Tibial artery (tissue), 4 donors: ENCODE data around the gene PCNX1.

Experiments used
- DNase-seq, 2 donors: peaks; one replicate each; pipeline ENCODE4 v3.0.0-alpha.2; 2019
- H3K27ac ChIP-seq, 2 donors: fragments of 200-600 bp; sonication (generic) in 1 of 2; 1 replicate in 1 of 2; 2 replicates in 1 of 2; pipeline ENCODE4 v1.5.1; 2018 to 2019; ENCODE audit warnings: mild to moderate bottlenecking in 1 of 2
- H3K27me3 ChIP-seq, 2 donors: fragments of 200-600 bp; sonication (generic) in 1 of 2; one replicate each; pipeline versions ENCODE4 v1.5.1 to v1.6.0; 2016 to 2019
- H3K36me3 ChIP-seq, 3 donors: fragments of 200-600 bp; sonication (generic) in 2 of 3; one replicate each; pipeline ENCODE4 v1.5.1; 2016 to 2019; ENCODE audit warnings: mild to moderate bottlenecking in 2 of 3
- H3K4me1 ChIP-seq, 4 donors: fragments of 200-600 bp; sonication (generic) in 2 of 4; 1 replicate in 3 of 4; 2 replicates in 1 of 4; pipeline ENCODE4 v1.5.1; 2016 to 2019
- H3K4me3 ChIP-seq, 2 donors: fragments of 200-600 bp; sonication (generic) in 1 of 2; 1 replicate in 1 of 2; 2 replicates in 1 of 2; pipeline ENCODE4 v1.5.1; 2018 to 2019; ENCODE audit warnings: mild to moderate bottlenecking in 2 of 2
- H3K9me3 ChIP-seq, 3 donors: fragments of 200-600 bp; sonication (generic) in 1 of 3; one replicate each; pipeline ENCODE4 v1.5.1; 2016 to 2019
- CTCF ChIP-seq, 2 experiments: fragments of 200-600 bp in 1 of 2; fragments of 450-650 bp in 1 of 2; IDR thresholded peaks; one replicate each; pipeline ENCODE4 v1.5.1; 2017 to 2019; ENCODE audit warnings: antibody characterized with exemption in 2 of 2, mild to moderate bottlenecking in 1 of 2, moderate library complexity in 1 of 2
- intact Hi-C: fragments of 100-400 bp; cut with DNase I; formaldehyde crosslinking; loops from one replicate; pipeline ENCODE4 v1.15.0; 2023; ENCODE audit warnings: low total_unique reads

Gene PCNX1

GRCh38 chr14:70921669-70922068 lies 14.4 kb downstream of the PCNX1 start:
- no peak overlapping the region for H3K27ac ChIP-seq
- intact Hi-C loops = no loop called here
- DNase-seq = no peak
- no peak overlapping the region for H3K4me3 ChIP-seq
- no peaks in the 10 kb centered on the region for H3K27me3 ChIP-seq
- H3K9me3 ChIP-seq = no peaks in the 10 kb centered on the region
- TF ChIP-seq CTCF (IDR thresholded peaks at IDR 0.05) = no peak
- H3K36me3 ChIP-seq = no peaks in the 10 kb centered on the region
- H3K4me1 ChIP-seq = peaks cover 0 to 53% (median 7%) of the 10 kb centered on the region in 4 donors

- Histone ChIP-seq H3K36me3 (no peaks in the 10 kb centered on the region), H3K4me1 (peaks cover 0 to 53% (median 7%) of the 10 kb centered on the region in 4 donors), H3K9me3 (no peaks in the 10 kb centered on the region), H3K27ac (no peak overlapping the region), H3K27me3 (no peaks in the 10 kb centered on the region), H3K4me3 (no peak overlapping the region)
- no peak for DNase-seq
- intact Hi-C loops = no loop called here
- TF ChIP-seq CTCF (IDR thresholded peaks at IDR 0.05) = no peak
Observed at GRCh38 chr14:70924521-70924920, 17.3 kb downstream of the PCNX1 start.

- H3K4me1 ChIP-seq = peaks cover 0 to 43% (median 3%) of the 10 kb centered on the region in 4 donors
Observed at GRCh38 chr14:70926235-70926830, 19.1 kb downstream of the PCNX1 start.

GRCh38 chr14:70931008-70931407 lies 23.7 kb downstream of the PCNX1 start:
- intact Hi-C loops = no loop called here
- DNase-seq = no peak
- H3K9me3 ChIP-seq = no peaks in the 10 kb centered on the region
- no peaks in the 10 kb centered on the region for H3K27me3 ChIP-seq
- no peak overlapping the region for H3K4me3 ChIP-seq
- peaks cover 0 to 47% (median 10%) of the 10 kb centered on the region in 4 donors for H3K4me1 ChIP-seq
- no peaks in the 10 kb centered on the region for H3K36me3 ChIP-seq
- no peak for TF ChIP-seq CTCF (IDR thresholded peaks at IDR 0.05)
- H3K27ac ChIP-seq = no peak overlapping the region

More at GRCh38 chr14:70926235-70926830, 19.1 kb downstream of the PCNX1 start:
- DNase-seq = no peak
- Histone ChIP-seq H3K27ac (no peak overlapping the region), H3K36me3 (no peaks in the 10 kb centered on the region), H3K4me3 (no peak overlapping the region), H3K9me3 (no peaks in the 10 kb centered on the region), H3K27me3 (no peaks in the 10 kb centered on the region)
- intact Hi-C loops = no loop called here
- no peak for TF ChIP-seq CTCF (IDR thresholded peaks at IDR 0.05)

GRCh38 chr14:70934084-70934483 lies 26.8 kb downstream of the PCNX1 start:
- no peaks in the 10 kb centered on the region for H3K36me3 ChIP-seq
- intact Hi-C loops = no loop called here
- H3K27ac ChIP-seq = no peak overlapping the region
- no peaks in the 10 kb centered on the region for H3K27me3 ChIP-seq
- no peaks in the 10 kb centered on the region for H3K9me3 ChIP-seq
- H3K4me3 ChIP-seq = no peak overlapping the region
- peaks cover 0 to 31% (median 10%) of the 10 kb centered on the region in 4 donors for H3K4me1 ChIP-seq
- no peak for DNase-seq
- TF ChIP-seq CTCF (IDR thresholded peaks at IDR 0.05) = no peak
